ENCODE data around the gene RPS6KA2. TPM values are rescaled to one million over a fixed set of nuclear protein-coding genes. Genes with fewer than 3 reads are reported as not detected.
A peak's percentile ranks its signal among the peaks of the same experiment; 100 is the strongest.
"Not testable (repeated sequence)": the region's sequence is repeated elsewhere in the genome, so short reads cannot be mapped to it uniquely, and the experiment has no call there.

Gene RPS6KA2
- total and polyA plus RNA-seq, 2 donors (not counting 3 experiments of a cell fraction or from before 2014, with no cell fraction given): 54.5 to 75.8 TPM

DNA sequence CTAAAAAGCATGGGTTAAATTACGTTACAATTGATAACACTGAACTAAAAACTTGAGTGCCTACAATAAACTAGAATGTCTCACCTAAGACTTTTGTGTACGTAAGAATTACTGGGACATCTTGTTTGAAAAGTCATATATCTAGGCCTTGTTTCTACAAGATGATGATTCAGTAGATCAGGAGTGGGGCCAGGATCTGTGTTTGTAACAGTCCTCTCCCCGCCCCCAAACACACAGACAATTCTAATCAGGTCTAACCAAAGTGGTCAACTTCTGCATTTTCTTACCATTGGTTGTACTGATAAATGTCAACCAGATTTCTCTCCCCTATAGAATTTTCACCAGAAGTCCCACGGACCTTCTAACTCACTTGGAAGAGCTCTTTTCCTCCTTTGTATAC lies 97.5 kb downstream of the RPS6KA2 start:
- H3K36me3 ChIP-seq (ENCODE audit: control insufficient read depth in 2 of 2, extremely low read depth in 1 of 2, insufficient read depth in 2 of 2, low read length in 2 of 2): peaks cover 2 to 28% of the 10 kb centered on the region in 2 experiments
- BruUV-seq (replicated peaks): no TSS peak
- POLR2A ChIA-PET: no interaction called here

DNA sequence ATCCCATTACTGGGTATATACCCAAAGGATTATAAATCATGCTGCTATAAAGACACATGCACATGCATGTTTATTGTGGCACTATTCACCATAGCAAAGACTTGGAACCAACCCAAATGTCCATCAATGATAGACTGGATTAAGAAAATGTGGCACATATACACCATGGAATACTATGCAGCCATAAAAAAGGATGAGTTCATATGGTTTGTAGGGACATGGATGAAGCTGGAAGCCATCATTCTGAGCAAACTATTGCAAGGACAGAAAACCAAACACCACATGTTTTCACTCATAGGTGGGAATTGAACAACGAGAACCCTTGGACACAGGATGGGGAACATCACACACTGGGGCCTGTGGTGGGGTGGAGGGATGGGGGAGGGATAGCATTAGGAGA lies 98.0 kb downstream of the RPS6KA2 start:
- H2AFZ ChIP-seq (ENCODE audit: low read depth, low read length); H3K4me2 ChIP-seq (ENCODE audit: insufficient read depth, low read length); H4K20me1 ChIP-seq (replicated peaks; ENCODE audit: control insufficient read depth, extremely low read depth, insufficient read depth, low read length); H3K4me1 ChIP-seq (ENCODE audit: control insufficient read depth, extremely low read depth, insufficient read depth, low read length); H3K27me3 ChIP-seq (ENCODE audit: control insufficient read depth in 2 of 2, insufficient read depth in 2 of 2, low read length in 2 of 2); BruUV-seq (replicated peaks); dilution Hi-C loops (cut with MboI; ENCODE audit: extremely low pct_ligation_motif_present, low sequenced_read_pairs); H3K9me3 ChIP-seq (replicated peaks; ENCODE audit: control insufficient read depth, insufficient read depth, low read length); H3K27ac ChIP-seq (ENCODE audit: insufficient read depth, low read depth, low read length); POLR2A ChIA-PET; CTCF ChIA-PET; H3K9ac ChIP-seq (replicated peaks; ENCODE audit: extremely low read depth, insufficient read depth, low read length); H3K9me1 ChIP-seq (replicated peaks; ENCODE audit: control insufficient read depth, extremely low read depth, insufficient read depth, low read length); H3K79me2 ChIP-seq (ENCODE audit: control insufficient read depth, insufficient read depth, low read length); DNase-seq (ENCODE audit: low read depth, low spot score); H3K4me3 ChIP-seq (replicated peaks in 1 of 3; ENCODE audit: insufficient read depth in 1 of 3, low read depth in 1 of 3, low read length in 3 of 3); intact Hi-C loops (cut with micrococcal nuclease): not testable (repeated sequence)
- peak; percentile 4 for FAIRE-seq
- H3K36me3 ChIP-seq (ENCODE audit: control insufficient read depth in 2 of 2, extremely low read depth in 1 of 2, insufficient read depth in 2 of 2, low read length in 2 of 2): peaks cover 2 to 31% of the 10 kb centered on the region in 2 experiments

More for the DNA sequence above, 97.5 kb downstream of the RPS6KA2 start:
- TF ChIP-seq, protein P1, sequence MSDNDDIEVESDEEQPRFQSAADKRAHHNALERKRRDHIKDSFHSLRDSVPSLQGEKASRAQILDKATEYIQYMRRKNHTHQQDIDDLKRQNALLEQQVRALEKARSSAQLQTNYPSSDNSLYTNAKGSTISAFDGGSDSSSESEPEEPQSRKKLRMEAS (IDR thresholded peaks at IDR 0.05; ENCODE audit: insufficient read depth, insufficient read length): no peak
- TF ChIP-seq GATA2 (IDR thresholded peaks at IDR 0.05; ENCODE audit: insufficient read depth, insufficient read length, low read depth, low read length) (no peak), MYC (IDR thresholded peaks at IDR 0.05; ENCODE audit: low read depth, low read length) (no peak), FOS (IDR thresholded peaks at IDR 0.05; ENCODE audit: borderline replicate concordance, insufficient read depth, low read length) (no peak), EZH2 (IDR thresholded peaks at IDR 0.05; ENCODE audit: borderline replicate concordance, low read depth, low read length, severe bottlenecking) (no peak), JUN (IDR thresholded peaks at IDR 0.05; ENCODE audit: borderline replicate concordance, insufficient read depth, insufficient read length, low read depth) (no peak), POLR2AphosphoS5 (IDR thresholded peaks at IDR 0.05; ENCODE audit: insufficient read depth, low read depth, low read length) (no peak), POLR2A (IDR thresholded peaks at IDR 0.05; ENCODE audit: low read depth, low read length) (no peak)
- TF ChIP-seq, protein P2, sequence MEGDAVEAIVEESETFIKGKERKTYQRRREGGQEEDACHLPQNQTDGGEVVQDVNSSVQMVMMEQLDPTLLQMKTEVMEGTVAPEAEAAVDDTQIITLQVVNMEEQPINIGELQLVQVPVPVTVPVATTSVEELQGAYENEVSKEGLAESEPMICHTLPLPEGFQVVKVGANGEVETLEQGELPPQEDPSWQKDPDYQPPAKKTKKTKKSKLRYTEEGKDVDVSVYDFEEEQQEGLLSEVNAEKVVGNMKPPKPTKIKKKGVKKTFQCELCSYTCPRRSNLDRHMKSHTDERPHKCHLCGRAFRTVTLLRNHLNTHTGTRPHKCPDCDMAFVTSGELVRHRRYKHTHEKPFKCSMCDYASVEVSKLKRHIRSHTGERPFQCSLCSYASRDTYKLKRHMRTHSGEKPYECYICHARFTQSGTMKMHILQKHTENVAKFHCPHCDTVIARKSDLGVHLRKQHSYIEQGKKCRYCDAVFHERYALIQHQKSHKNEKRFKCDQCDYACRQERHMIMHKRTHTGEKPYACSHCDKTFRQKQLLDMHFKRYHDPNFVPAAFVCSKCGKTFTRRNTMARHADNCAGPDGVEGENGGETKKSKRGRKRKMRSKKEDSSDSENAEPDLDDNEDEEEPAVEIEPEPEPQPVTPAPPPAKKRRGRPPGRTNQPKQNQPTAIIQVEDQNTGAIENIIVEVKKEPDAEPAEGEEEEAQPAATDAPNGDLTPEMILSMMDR (IDR thresholded peaks at IDR 0.05; ENCODE audit: extremely low read depth in 1 of 2, insufficient read depth in 1 of 2, low read depth in 1 of 2, low read length in 2 of 2): no peak
- DNase-seq (ENCODE audit: low read depth, low spot score) (no peak), FAIRE-seq (no peak)
- Histone ChIP-seq H3K9ac (replicated peaks; ENCODE audit: extremely low read depth, insufficient read depth, low read length) (no peak overlapping the region), H3K27me3 (ENCODE audit: control insufficient read depth in 2 of 2, insufficient read depth in 2 of 2, low read length in 2 of 2) (no peaks in the 10 kb centered on the region), H4K20me1 (replicated peaks; ENCODE audit: control insufficient read depth, extremely low read depth, insufficient read depth, low read length) (no peaks in the 10 kb centered on the region), H3K79me2 (ENCODE audit: control insufficient read depth, insufficient read depth, low read length) (no peaks in the 10 kb centered on the region), H3K4me1 (ENCODE audit: control insufficient read depth, extremely low read depth, insufficient read depth, low read length) (no peaks in the 10 kb centered on the region), H3K9me1 (replicated peaks; ENCODE audit: control insufficient read depth, extremely low read depth, insufficient read depth, low read length) (no peaks in the 10 kb centered on the region), H3K9me3 (replicated peaks; ENCODE audit: control insufficient read depth, insufficient read depth, low read length) (no peaks in the 10 kb centered on the region), H3K4me3 (replicated peaks in 1 of 3; ENCODE audit: insufficient read depth in 1 of 3, low read depth in 1 of 3, low read length in 3 of 3) (no peak overlapping the region), H2AFZ (ENCODE audit: low read depth, low read length) (no peak overlapping the region), H3K27ac (ENCODE audit: insufficient read depth, low read depth, low read length) (no peak overlapping the region), H3K4me2 (ENCODE audit: insufficient read depth, low read length) (no peak overlapping the region)
- CTCF ChIA-PET: no interaction called here
- intact Hi-C loops (cut with micrococcal nuclease): no loop called here
- dilution Hi-C loops (cut with MboI; ENCODE audit: extremely low pct_ligation_motif_present, low sequenced_read_pairs): no loop called here

Measured in endothelial cell of umbilical vein (primary cell).